Suppressor macrophage (primary cell): ENCODE data around the gene RNASE7.
A peak's percentile ranks its signal among the peaks of the same experiment; 100 is the strongest.
"Not testable (repeated sequence)": the region's sequence is repeated elsewhere in the genome, so short reads cannot be mapped to it uniquely, and the experiment has no call there.

ENCODE experiments used
- DNase-seq, 4 experiments: peaks; one replicate each; pipeline ENCODE4 v3.0.0-alpha.2; 2020 to 2022
- total RNA-seq, 17 experiments: gene quantifications; one replicate each; lab custom pipeline; 2026; ENCODE audit warnings: mixed read lengths in 6 of 17, inconsistent platforms in 3 of 17; lab: John Stamatoyannopoulos, UW

Gene RNASE7, protein sequence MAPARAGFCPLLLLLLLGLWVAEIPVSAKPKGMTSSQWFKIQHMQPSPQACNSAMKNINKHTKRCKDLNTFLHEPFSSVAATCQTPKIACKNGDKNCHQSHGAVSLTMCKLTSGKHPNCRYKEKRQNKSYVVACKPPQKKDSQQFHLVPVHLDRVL
- total RNA-seq: 0 to 0.66 (median 0) reads per million in 17 experiments

DNA sequence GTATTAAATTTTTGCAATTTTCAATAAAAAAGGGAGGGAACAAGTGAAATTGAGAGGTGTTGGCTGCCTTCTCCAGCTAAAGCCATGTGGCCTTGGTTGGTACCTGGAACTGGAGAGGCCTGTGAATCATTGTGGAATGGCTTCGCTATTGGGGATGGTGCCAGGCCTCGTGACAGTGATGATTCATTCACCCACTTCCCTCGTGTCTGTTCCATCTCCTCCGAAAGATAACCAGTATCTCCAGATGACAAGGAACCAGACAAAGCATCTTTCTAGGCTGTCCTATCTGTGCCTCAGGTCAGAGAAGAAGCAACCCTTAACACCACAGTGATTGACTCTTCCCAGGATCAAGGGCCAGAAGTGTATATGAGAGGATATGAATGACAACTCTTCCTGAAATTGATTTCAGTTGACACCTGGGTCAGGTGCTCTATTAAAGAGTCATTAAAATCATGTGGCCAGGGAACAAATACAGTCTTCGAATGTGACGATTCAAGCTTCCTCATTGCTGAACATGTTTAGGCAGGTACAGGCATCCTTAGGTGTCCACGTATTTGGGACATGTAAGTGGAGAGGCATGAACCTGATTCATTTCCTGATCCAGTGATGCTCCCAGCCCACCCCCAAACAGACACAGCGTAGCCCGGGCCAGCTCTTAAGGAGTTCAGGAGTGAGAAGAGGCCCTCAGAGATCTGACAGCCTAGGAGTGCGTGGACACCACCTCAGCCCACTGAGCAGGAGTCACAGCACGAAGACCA, at the start of gene RNASE7:
TSS of gene RNASE7 (plus strand) at position 687 of the 758 bp plus-strand sequence. CDS start 631 bp downstream, outside the sequence.
- DNase-seq: peak; percentile 27 to 62 (median 60)

DNA sequence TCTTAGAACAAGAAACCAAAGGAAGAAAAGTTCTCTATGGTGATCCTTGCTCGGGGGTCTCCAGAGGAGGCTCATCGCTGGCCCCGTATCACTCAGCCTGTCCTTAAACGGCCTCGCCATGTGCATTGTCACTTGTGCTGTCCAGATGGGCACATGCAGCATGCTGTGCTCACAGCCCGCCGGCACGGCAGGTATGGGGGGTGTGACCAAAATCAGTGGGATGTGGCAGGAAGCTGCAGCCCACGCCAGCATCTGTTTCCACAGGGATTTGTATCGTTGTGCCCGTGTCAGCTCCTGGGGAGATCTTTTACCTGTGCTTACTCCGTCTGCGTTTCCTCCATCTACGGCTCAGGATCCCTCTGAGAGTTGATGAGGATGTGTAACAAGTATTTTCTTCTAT, 45.6 kb upstream of the RNASE7 start:
- DNase-seq: no peak

DNA sequence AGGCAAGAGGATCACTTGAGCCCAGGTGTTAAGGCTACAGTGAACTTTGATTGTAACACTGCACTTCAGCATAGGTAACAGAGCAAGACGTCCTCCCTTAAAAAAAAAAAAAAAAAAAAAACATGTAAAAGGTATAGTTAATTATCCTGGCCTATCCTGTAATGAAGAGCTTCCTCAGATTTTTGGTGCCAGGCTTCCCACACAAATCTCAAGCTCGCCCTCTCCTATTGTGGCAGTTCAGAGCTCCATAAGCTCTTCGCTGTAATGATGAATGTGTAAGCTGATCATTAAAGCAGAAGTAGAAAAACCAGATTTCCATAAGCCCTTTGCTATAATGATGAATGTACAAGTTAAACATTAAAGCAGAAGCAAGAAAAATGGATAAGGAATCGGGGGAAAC, 45.0 kb upstream of the RNASE7 start:
- DNase-seq: no peak

DNA sequence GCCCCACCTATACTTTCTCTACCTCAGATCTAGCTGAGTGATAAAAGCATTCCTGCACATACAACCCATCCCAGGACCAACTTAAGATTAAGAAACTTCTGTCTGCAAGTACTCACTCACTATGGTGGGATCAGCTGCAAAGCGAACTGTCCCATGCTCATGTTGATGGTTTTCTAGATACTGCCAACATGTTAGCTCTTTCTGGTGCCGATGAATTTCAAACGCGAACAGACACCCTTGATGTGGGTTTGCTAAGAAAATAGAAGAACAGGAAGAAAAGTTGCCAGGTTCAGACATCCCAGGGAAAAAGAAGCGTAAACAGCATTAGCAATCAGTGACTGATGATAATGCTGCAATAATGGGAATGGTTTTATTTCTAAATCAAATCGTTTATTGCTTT, 44.6 kb upstream of the RNASE7 start:
- DNase-seq: no peak

DNA sequence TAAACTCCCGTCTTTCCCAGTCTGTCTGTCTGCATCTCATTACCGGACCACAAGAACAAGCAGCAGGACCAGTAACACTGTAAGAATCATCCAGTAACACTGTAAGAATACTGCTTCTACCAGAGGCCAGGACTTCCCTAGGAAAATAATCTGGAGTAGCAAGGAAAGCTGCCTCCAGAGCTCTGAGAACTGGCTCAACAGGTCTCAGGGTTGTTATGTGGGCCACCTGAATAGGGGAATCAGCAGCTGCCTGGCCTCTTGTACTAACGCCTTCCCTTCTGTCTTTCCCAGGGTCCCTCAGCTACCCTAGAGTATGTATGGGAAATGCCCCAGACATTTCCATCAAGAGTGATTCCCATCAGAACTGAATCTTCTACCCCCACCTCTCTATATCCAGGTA, 44.0 kb upstream of the RNASE7 start:
- DNase-seq: no peak

DNA sequence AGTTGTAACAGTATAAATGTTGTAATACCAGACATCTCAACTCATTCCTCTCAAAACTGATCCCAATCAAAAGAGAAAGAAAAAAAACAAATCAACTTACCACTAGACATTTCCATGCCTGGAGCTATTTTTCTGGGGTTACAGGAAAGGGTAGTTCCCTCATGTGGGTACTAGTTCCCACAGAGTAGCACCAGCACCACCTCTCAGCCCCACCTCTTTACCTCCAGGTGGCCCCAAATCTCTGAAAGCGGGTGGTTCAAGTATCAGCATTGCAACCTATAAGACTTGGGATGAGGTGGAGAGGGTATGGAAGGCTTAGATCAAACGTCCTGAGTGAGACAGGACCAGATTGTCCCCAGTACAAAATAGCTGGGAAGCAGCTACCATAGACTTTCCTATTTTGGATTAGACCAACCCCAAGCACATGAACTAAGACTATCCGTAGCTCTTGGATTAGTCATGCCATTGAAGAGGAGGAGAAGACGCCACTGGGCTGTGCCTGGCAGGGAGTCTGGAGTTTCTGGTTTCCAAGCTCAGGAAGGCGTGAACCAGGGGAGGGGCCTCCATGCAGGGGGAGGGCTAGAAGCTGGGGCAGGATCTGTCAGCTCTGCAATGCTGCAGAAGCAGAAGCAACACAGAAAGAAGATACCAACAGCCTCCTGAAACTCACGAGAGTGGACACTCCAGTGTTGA, 43.3 kb upstream of the RNASE7 start, which contains the start of gene SLC39A2:
TSS of gene SLC39A2 (plus strand) at position 620 of the 693 bp plus-strand sequence. CDS start 154 bp downstream, outside the sequence.
- peak in 2 of 4 experiments; percentile 42 to 58 for DNase-seq

DNA sequence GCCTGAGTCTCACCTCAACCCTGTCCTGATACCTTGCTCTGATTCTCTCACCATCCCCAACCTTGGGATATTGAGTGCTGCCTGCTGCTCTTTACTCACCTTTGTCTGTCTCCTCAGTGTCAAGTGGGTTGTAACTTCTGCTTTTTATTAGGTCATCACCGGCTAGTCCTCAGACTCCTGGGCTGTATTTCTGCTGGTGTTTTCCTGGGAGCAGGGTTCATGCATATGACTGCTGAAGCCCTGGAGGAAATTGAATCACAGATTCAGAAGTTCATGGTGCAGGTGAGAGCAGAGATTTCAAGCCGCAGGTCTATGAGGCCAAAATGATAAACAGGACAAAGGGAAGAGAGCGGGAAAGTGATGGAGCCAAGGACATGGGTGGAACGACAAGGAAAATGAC, 42.6 kb upstream of the RNASE7 start:
- peak in 1 of 4 experiments; percentile 18 for DNase-seq

DNA sequence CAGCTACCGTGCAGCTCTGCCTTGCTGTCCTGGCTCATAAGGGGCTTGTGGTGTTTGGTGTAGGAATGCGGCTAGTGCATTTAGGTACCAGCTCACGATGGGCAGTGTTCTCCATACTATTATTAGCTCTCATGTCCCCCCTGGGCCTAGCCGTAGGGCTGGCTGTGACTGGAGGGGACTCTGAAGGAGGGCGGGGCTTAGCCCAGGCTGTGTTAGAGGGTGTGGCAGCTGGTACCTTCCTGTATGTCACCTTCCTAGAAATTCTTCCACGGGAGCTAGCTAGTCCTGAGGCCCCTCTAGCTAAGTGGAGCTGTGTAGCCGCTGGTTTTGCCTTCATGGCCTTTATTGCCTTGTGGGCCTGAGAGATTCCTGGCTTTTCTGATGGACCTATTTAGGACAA, 40.9 kb upstream of the RNASE7 start:
- DNase-seq: no peak

DNA sequence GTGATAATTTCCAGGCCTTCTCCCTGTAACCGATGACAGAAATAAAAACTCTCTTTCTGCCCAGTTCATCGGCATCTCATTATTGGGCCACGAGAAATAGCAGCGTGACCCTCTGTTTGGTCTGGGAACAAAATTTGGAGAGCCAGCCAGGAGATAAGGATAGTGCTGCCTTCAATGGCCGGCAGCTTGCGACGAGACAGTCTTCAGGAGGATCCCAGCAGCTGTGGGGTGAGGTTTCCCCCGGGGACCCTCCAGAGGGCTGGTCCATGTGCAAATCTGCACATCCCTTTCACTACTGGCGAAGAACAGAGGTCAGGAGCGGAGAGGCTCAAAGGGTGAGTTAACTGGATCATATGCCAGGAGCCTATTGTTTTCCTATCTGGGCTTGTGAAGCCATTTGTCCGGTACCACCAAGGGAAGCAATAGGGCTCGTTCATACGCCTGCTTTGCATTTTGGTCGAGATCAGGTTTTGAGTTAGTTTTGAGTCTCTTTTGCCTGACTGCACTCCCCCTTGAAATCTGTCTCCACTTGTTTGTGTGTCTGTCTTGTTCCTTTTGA, 38.3 kb upstream of the RNASE7 start:
- no peak for DNase-seq

DNA sequence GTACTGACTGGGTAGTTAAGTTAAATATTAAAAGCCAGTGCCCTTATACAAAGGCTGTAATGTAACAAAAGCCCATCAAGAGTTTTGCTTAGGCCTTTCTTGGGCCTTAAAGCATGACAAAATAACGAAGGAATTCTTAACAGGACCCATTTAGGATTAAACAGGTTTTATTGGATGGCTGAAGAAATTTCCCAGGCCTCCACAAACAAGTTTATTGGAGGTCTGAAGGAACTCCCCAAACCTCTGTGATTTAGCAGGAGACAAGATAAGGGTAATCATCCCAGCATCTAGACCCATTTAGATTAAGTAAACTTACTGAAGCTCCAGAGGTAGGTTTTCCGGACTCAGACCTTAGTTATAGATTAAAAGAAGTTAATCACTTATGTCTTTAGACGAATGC, 32.4 kb upstream of the RNASE7 start:
- not testable (repeated sequence) for DNase-seq

DNA sequence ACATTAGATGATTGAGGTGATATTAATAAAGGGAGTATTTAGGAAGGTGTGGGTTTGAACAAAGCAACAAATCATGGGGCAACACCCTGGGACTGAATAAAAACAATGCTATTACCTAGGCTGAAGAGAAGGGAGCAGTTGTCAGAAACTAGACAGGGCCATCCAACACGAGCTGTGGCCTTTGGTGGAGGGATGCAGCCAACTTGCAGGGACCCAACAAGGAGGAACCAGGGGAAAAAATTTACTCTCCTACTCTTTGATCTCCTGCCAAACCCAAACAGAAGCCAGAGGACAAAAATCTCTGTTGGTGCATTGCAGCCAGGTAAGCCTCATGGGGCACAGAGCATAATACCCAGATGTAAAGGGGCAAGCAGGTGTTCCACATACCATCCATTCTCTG, 31.0 kb upstream of the RNASE7 start:
- DNase-seq: no peak

DNA sequence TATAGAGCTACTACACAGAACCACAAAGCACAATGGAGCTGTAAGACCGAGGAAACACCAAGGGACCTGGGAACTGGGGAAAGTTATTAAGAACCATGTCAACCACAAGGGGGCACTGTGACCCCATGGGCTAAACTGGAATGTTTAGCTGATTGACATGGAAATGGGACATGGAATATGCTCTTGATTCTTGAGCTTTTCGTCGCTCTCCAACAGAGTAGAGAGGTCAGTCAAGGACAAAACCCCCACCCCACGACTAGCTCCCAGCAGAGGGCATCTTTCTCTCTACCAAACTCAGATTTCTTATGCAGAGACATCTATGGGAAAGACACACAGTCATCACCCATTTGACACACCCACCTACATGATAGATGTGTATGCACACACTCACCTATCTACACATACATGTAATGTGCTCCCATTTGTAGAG, 27.4 kb upstream of the RNASE7 start:
- peak; percentile 90 to 95 (median 94) for DNase-seq

DNA sequence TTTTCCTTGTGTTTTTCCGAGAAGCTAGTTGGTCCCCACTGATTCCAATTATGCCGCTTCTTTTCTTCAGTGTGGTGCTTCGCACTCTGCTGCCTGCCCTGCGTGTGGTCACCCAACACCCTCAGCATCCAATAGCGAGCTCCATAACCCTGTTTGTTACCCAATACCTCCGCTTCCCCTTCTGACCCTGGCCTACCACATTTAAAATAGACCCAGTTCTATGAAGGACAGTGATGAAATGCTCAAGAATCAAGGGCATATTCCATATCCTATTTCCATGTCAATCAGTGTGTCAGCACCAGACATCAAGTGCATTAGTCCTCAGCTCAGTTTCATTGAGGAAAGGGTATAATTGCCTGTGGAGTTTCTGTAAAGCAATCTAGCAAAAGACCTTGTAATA, 26.9 kb upstream of the RNASE7 start:
- peak; percentile 56 to 79 (median 74) for DNase-seq

DNA sequence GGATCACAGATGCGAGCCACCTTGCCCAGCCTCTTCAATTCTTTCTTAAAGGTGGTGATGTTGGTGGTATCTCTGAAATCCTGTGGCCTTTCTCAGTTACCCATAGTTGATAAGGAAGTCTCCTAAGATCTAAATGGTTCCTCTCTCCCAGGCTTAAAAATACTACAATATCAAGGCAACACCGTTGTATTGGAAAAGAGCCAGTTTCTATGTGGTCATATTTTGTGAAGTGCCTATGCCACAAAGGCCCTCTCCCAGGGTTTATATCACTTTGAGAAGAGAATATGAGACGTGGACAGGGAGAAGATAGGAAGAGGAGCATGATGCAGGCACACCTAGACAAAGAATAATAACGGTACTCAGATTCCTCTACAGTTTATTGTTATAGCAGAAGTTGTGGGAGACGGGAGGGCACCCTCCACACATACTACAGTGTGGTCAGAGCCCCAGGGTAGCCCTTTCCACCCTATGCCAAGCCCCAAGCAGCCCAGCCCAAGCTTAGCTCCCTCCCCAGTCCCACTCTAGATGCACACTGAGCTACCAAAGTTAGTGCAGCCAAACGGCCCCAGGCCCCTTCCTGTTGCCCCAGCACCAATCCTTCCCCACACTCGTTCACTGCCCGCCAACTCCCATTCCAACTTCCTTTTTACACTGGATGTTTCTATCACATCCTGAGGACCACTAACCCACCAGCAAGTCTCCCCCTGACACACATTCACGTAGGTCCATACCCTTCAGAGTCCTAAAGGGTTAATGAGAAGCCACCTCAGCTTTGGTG, 25.6 kb upstream of the RNASE7 start:
- DNase-seq: no peak

DNA sequence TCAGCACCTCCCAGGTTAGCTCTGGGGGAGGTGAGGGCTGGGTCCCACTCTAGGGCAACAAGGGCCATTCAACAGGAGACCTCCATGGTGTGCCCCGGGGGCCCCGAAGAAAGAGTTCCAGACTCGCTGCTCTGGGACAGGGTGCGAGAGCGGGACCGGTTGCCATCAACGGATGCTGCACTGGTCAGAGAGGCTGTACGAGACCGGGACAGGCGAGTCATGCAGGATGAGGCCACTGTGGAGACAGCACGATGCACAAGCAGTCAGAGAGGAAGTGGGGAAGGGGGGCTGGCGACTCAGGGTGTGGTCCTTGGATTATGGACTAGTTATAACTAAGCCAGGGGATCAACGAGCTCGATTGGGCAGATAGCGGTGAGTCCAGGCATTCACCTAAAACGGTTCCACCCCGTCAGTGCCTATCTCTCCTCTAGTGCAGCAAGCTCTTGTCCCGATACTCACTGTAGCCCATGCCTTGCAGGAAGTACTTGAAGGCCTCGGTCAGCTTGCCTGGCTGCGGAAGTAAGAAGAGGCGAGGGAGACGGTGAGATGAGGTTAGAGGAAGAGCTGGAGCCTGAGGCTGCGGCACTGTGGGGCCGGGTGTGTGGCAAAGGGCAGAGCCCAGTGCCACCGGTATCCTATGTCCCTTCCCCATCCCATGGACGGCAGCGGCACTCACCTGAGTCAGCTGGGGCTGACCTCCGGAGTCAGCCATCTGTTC, 24.5 kb upstream of the RNASE7 start:
- peak in 3 of 4 experiments; percentile 48 to 63 (median 57) for DNase-seq

DNA sequence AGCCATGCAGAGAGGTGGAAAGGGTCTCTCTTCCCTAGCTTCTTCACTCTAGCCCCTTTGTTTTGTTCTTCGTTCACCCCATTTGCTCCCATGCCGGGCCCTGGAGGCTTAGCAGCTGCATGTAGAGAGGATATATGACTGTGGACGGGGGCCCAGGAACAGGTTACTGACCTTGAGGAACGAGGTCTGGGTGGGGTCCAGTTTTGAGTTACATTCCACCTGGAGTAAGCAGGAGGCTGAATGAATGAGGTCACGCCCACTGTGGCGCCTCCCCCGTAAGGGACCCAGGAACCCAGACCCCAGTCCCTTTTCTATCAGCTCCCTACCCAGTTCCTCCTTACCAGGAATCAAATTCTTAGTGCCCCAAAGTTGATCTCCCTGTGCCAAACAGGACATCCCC, 23.9 kb upstream of the RNASE7 start:
- DNase-seq: no peak

DNA sequence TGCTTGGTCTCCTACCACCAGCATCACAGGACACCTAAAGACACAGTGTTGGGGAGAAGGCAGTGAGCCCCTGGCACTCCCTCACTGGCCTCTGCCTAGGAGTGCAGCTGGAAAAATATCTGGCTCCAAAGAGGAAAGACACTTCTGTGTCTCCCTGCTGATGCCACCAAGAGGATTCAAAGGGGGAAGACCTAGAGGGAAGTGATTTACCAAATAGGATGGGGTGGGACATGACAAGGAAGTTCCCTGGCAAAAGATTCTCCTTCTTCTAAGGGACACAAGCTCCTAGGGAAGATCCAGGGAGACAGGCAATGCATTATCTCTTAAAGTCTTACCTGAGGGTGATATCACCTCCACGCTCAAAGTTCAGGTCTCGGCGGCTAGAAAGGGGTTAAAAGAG, 23.4 kb upstream of the RNASE7 start:
- peak in 3 of 4 experiments; percentile 37 to 55 (median 48) for DNase-seq

DNA sequence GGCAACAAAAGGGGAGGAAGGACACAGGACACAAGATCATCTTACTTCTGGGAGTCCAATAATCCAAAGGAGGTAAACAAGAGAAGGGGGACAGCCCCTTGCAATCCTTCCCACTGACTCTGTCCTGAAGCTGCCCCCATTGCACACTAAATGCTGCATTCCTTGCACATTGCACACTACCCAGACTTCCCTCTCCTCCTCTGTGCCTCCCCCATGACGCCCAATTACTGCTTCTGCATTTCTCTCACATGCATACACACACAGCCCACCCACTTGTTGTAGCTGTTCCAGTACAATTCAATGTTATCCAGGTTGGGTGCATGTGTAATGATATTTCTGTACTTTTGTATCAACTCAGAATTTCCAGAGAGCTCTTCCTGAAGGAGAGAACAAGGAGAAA, 22.8 kb upstream of the RNASE7 start:
- DNase-seq: peak; percentile 57 to 80 (median 79)

DNA sequence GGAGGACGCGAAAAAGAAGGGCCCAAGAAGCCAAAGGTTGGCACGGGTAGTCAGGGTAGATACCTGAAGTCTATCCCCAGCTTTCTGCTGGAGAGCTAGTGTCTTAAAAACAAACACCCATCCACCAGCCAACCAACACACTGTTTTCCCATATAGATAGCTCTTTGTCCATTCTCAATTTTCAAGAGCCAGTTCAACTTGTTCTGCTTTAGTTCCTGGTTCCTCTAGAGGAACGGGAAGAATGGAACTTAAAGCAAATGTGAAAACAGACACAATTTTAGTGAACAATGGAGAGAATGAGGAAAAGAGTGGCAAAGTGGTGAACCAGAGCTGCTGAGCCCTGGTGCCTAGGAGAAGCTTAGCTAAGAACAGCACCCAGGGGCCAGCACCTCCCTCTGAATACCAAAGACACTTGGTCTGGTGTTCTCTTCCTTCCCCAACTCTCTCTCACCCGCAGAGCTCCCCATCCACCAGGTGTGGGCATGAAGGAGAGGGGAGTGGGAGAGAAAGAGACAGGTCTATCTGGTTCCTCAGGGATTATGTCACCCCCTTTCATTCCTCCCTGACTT, 21.1 kb upstream of the RNASE7 start:
- DNase-seq: no peak

DNA sequence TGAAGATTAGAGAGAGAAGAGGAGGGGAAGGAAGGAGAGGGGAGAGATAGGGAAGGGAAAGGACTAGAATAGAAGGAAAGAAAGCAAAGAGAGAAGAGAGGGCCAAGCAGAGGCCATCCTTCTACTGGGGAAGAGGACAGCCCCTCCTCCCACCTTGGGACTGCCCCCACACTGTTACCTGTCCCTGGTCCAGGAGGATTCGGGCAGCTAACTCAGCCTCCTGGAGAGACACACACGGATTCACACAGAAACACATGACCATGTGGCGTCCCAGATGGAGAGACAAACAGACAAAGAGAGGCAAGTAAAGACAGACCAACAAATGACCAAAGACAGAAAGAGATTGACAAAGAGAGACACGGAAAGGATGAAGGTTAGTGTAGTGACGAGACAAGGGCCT, 19.5 kb upstream of the RNASE7 start:
- DNase-seq: no peak

DNA sequence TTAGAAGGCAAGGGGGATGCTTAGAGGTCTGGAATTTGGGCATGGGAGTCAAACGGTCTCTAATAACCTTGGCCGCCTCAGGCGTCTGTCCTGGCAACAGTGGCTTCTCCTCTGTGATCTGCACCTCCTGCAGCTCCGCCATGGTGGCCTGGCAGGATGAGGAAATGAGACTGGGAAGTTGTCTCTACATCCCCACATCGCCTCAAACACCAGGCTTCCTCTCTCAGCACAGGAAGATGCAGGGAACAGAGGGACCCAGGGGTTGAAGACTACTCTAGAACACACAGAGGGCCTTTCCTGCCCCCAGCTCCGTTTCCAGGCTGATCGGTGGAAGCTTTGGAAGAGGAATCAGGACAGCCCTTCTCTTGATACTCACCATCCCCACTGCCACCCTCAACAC, 19.0 kb upstream of the RNASE7 start:
- DNase-seq: peak; percentile 57 to 81 (median 74)
